ENCODE measurements around the gene ALDH1L1. TPM values are rescaled to one million over a fixed set of nuclear protein-coding genes. Genes with fewer than 3 reads are reported as not detected.

Gene ALDH1L1
- polyA plus RNA-seq, 3 donors: not detected

- Mint-ChIP-seq H3K4me3 (no peak overlapping the region), H3K27me3 (ENCODE audit: low read depth in 3 of 3) (peaks cover 2 to 13% (median 8%) of the 10 kb centered on the region in 3 donors), H3K27ac (peak overlapping the region in 1 of 7 donors; percentile 3), H3K9me3 (peaks cover 8 to 23% (median 17%) of the 10 kb centered on the region in 7 donors), H3K36me3 (no peaks in the 10 kb centered on the region), H3K4me1 (no peaks in the 10 kb centered on the region)
- Histone ChIP-seq H2AFZ (ENCODE audit: insufficient read depth, low read depth, low read length, poor library complexity, severe bottlenecking) (no peak overlapping the region), H3K9me3 (replicated peaks in 1 of 2; ENCODE audit: control insufficient read depth in 1 of 2, insufficient read depth in 1 of 2, low read length in 2 of 2) (peaks cover 0 to 13% of the 10 kb centered on the region in 2 donors), H4K20me1 (ENCODE audit: insufficient read depth, low read length) (no peaks in the 10 kb centered on the region), H3K4me1 (ENCODE audit: control insufficient read depth in 1 of 2, insufficient read depth in 2 of 2, low read length in 2 of 2) (no peaks in the 10 kb centered on the region), H3K9ac (ENCODE audit: insufficient read depth, low read length, poor library complexity, severe bottlenecking) (no peak overlapping the region), H3K27ac (ENCODE audit: low read depth in 1 of 2, low read length in 2 of 2) (no peak overlapping the region), H3K27me3 (ENCODE audit: control insufficient read depth in 2 of 2, insufficient read depth in 2 of 2, low read length in 2 of 2) (peaks cover 0 to 3% of the 10 kb centered on the region in 2 donors), H3K4me2 (replicated peaks; ENCODE audit: extremely low read depth, low read length, poor library complexity, severe bottlenecking) (no peak overlapping the region), H3K36me3 (replicated peaks in 1 of 2; ENCODE audit: control insufficient read depth in 1 of 2, insufficient read depth in 2 of 2, low read length in 2 of 2) (no peaks in the 10 kb centered on the region), H3K4me3 (replicated peaks in 1 of 3; ENCODE audit: low read depth in 2 of 3, low read length in 3 of 3) (no peak overlapping the region), H3K79me2 (ENCODE audit: insufficient read depth, low read length) (no peaks in the 10 kb centered on the region)
- TF ChIP-seq CTCF (IDR thresholded peaks at IDR 0.05): peak; percentile 47
- peak in 2 of 3 donors; percentile 5 to 11 for DNase-seq
- 12% methylated on average over 5 of the region's 7 CpGs for WGBS (ENCODE audit: insufficient coverage)
- intact Hi-C loops (cut with micrococcal nuclease): no loop called here
Measured at GRCh38 chr3:126197854-126198584, 17.6 kb upstream of the ALDH1L1 start.

- Histone ChIP-seq H2AFZ (ENCODE audit: insufficient read depth, low read depth, low read length, poor library complexity, severe bottlenecking) (no peak overlapping the region), H4K20me1 (ENCODE audit: insufficient read depth, low read length) (no peaks in the 10 kb centered on the region), H3K27me3 (ENCODE audit: control insufficient read depth in 2 of 2, insufficient read depth in 2 of 2, low read length in 2 of 2) (peaks cover 0 to 3% of the 10 kb centered on the region in 2 donors), H3K9me3 (replicated peaks in 1 of 2; ENCODE audit: control insufficient read depth in 1 of 2, insufficient read depth in 1 of 2, low read length in 2 of 2) (peaks cover 2 to 13% of the 10 kb centered on the region in 2 donors), H3K27ac (ENCODE audit: low read depth in 1 of 2, low read length in 2 of 2) (no peak overlapping the region), H3K4me1 (ENCODE audit: control insufficient read depth in 1 of 2, insufficient read depth in 2 of 2, low read length in 2 of 2) (no peaks in the 10 kb centered on the region), H3K36me3 (replicated peaks in 1 of 2; ENCODE audit: control insufficient read depth in 1 of 2, insufficient read depth in 2 of 2, low read length in 2 of 2) (no peaks in the 10 kb centered on the region), H3K4me2 (replicated peaks; ENCODE audit: extremely low read depth, low read length, poor library complexity, severe bottlenecking) (no peak overlapping the region), H3K79me2 (ENCODE audit: insufficient read depth, low read length) (no peaks in the 10 kb centered on the region), H3K9ac (ENCODE audit: insufficient read depth, low read length, poor library complexity, severe bottlenecking) (no peak overlapping the region), H3K4me3 (replicated peaks in 1 of 3; ENCODE audit: low read depth in 2 of 3, low read length in 3 of 3) (no peak overlapping the region)
- Mint-ChIP-seq H3K27me3 (ENCODE audit: low read depth in 3 of 3) (peaks cover 1 to 10% (median 5%) of the 10 kb centered on the region in 3 donors), H3K27ac (no peak overlapping the region), H3K36me3 (no peaks in the 10 kb centered on the region), H3K9me3 (peaks cover 8 to 25% (median 17%) of the 10 kb centered on the region in 7 donors), H3K4me1 (no peaks in the 10 kb centered on the region), H3K4me3 (no peak overlapping the region)
- DNase-seq: no peak
- intact Hi-C loops (cut with micrococcal nuclease): no loop called here
- TF ChIP-seq CTCF (IDR thresholded peaks at IDR 0.05): no peak
- WGBS (ENCODE audit: insufficient coverage): 97% methylated on average over 3 of the region's 4 CpGs
Measured at GRCh38 chr3:126197343-126197742, 17.0 kb upstream of the ALDH1L1 start.
